Activated CD4-positive, CD25-positive, alpha-beta regulatory T cell treated with anti-CD3 and anti-CD28 coated beads, Interleukin-2, amount 50 U/mL, for 24 hours (primary cell): ENCODE measurements around the gene CNTNAP2.

Experiments
- ATAC-seq, 2 donors: fragments of 150-1000 bp; cut with Tn5 transposase; one replicate each; pipeline ENCODE4 v1.10.0; 2021; ENCODE audit warnings: mild to moderate bottlenecking in 1 of 2, moderate library complexity in 1 of 2

The CNTNAP2 gene

GRCh38 chr7:146626912-146627311 is 510.3 kb downstream of the CNTNAP2 start:
- ATAC-seq: no peak

GRCh38 chr7:146635205-146636032 is 518.8 kb downstream of the CNTNAP2 start:
- ATAC-seq: no peak

DNA sequence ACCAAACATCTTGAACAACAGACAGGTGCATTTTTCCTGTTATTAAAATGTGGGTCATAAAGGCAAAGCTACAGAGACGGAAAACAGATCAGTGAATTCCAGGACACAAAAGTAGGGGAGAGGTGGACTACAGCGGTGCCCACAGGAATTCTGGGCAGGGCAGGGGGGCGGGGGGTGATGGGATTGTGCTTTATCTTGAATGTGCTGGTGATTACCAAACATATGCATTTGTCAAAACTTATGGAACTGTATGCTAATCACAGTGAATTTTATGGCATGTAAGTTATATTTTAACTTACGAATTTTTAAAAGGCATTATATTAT is 519.4 kb downstream of the CNTNAP2 start:
- no peak for ATAC-seq

DNA sequence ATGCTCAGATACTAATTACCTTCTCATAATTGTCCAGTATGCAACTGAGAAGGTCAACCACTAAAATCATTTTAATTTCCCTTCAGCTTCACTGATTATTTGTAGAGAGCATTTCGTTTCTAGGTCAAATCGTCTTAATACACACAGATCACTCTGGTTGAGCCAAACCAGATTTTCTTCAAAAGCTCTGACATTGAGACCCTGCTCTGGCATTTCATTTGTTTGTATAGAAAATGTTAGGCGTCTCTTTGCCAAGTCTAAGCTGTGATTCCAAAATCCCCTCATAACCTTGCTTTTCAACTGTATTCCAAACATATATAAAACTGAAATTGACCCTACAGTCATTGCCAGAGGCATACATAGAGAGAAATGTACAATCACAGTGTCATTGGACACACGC is 520.0 kb downstream of the CNTNAP2 start:
- ATAC-seq: no peak

DNA sequence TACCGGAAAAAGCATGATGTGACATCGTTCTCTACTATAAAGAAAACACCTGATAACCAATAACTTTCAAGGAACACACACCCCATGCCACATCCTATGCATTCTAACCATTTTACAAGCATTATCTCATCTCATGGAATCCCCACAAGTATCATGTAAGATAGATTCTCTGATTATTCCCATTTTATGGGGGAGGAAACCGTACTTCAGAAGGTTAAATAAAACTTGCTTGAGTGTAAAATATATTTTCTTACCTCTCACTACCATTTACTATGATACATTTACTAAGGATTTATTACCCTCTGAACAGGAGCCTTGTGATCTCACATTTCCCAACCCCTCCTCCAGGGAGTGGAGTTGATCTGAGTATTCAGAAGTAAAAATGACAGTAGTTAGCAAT is 522.7 kb downstream of the CNTNAP2 start:
- ATAC-seq: no peak

DNA sequence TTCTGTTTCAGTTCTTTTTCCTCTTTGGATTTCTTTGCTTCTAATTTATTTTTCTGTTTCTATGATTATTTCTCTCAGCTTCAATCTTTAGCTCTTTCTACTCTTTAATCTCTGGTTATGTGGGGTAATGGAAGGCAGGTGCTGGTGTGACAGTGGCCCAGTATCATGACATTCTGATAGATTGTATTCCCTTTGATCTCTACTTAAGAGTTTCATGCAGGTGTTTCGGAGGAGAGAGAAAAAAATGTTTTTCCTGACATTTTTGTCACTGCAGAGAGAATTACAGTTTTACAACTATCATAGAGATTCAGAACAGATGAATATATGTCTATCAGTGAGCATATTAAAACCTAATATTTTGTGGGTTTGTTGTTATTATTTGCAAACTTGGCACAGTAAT is 524.9 kb downstream of the CNTNAP2 start:
- ATAC-seq: no peak

DNA sequence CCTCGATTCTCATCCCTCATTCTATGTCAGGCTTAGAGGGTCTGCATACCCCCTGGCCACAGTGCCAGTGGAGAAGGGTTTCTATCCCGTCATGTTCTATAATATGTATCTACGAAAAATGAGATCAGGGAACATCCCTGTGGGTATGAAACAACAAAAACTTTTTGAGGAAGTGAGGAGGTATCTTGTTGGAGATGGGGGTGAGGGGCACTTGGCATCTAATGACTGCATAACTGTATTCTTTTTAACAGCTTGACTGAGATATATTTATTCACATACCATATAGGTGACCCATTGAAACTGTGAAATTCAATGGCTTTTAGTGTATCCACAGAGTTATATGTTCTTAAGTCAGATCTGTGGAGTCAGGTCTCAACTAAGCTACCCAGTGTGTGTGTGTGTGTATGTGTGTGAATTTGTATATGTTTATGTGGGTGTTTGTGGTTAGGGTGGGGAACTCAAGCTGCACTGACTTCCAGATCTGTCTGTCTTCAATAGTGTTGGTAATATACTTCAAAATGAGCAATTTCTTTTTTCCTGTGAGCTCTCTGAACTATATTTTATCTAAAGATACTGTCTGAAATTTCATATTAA is 528.9 kb downstream of the CNTNAP2 start:
- ATAC-seq: no peak

GRCh38 chr7:146647445-146647844 is 530.8 kb downstream of the CNTNAP2 start:
- ATAC-seq: no peak

GRCh38 chr7:146652176-146652575 is 535.6 kb downstream of the CNTNAP2 start:
- no peak for ATAC-seq

GRCh38 chr7:146654048-146654447 is 537.4 kb downstream of the CNTNAP2 start:
- ATAC-seq: no peak

- no peak for ATAC-seq
Observed at GRCh38 chr7:146655928-146656797, 539.6 kb downstream of the CNTNAP2 start.

DNA sequence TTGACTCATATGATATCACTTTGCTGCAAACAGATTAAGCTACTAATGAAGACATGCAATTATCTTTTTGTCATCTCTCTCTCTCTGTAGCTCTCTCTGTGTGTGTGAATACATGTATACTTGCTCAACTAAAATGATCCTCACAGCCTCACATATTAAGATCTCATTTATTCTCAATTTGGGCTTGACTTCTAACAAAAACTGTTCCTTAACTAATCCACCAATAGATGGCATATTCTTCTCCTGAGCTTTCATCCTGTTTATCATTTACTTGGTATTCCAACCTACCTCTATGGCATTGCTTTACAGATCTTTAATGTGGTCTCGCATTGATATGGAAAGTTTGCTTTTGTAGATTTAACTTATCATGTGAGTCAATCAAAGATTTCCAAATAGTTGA is 540.4 kb downstream of the CNTNAP2 start:
- no peak for ATAC-seq

- ATAC-seq: no peak
Observed at GRCh38 chr7:146658604-146659003, 542.0 kb downstream of the CNTNAP2 start.

- ATAC-seq: no peak
Observed at GRCh38 chr7:146659732-146660131, 543.1 kb downstream of the CNTNAP2 start.

GRCh38 chr7:146660839-146661238 is 544.2 kb downstream of the CNTNAP2 start:
- ATAC-seq: no peak

GRCh38 chr7:146661435-146661834 is 544.8 kb downstream of the CNTNAP2 start:
- no peak for ATAC-seq

DNA sequence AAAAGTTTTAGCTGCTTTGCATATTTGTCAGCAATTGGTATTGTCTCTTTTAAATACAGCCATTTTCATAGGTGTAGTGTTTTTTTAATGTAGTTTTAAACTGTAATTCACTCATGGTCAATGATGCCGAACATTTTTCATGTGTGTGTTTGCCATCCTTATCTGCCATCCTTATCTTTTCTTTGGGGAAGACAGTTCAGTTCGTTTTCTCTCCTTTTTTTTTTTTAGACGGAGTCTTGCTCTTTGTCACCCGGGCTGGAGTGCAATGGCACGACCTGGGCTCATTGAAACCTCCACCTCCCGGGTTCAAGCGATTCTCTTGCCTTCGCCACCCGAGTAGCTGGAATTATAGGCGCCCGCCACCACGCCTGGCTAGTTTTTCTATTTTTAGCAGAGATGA is 545.3 kb downstream of the CNTNAP2 start:
- no peak for ATAC-seq

GRCh38 chr7:146665023-146665422 is 548.4 kb downstream of the CNTNAP2 start:
- no peak for ATAC-seq

DNA sequence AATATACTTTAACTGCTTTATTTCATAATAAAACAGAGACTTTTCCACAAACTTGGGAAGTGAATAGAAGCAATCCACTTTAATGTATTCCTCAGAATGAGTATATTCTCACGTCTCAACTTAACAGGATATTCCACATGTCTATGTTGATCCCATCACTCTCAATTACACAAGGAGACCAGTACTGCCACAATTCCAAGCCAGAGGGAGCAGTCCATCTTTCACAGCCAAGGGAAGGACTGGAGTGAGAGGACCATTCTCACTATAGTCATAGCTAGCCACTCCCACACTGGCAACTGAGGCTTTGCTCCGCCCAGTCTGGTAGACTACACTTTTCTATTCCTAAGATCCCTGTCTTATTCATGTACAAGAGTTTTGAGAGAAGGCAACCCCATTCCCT is 553.9 kb downstream of the CNTNAP2 start:
- ATAC-seq: no peak

DNA sequence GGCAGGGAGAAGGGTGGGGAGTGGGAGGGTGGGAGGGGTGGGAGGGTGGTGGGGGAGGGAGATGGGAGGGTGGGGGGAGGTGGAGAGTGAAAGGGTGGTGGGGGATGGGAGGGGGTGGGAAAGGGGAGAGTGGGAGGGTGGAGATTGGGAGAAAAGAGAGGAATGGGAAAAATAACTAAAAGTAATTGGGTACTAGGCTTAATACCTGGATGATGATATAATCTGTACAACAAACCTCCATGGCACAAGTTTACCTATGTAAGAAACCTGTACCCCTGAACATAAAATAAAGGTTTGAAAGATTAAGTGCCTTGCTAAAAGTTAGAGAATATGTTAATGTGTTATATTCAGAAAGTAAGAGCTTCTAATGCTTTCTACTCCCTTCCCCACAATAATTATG is 564.9 kb downstream of the CNTNAP2 start:
- ATAC-seq: no peak

- ATAC-seq: no peak
Observed at GRCh38 chr7:146683439-146683838, 566.8 kb downstream of the CNTNAP2 start.

DNA sequence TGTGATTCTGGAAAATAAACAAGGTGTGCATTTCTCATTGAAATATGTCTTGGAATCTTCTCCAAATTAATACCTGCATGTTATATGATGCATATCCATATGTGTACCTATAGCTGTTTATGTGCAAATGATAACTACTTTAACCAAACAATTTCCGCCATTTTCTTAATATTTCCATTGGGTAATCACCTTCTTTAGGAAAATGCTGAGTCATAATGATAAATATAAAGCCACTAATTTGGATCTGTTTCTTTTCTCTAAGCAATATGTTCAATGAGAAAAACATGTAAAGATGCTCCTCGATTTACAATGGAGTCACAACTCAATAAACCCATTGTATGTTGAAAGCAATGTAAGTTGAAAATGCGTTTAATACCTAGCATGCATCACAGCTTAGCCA is 574.4 kb downstream of the CNTNAP2 start:
- ATAC-seq: no peak

DNA sequence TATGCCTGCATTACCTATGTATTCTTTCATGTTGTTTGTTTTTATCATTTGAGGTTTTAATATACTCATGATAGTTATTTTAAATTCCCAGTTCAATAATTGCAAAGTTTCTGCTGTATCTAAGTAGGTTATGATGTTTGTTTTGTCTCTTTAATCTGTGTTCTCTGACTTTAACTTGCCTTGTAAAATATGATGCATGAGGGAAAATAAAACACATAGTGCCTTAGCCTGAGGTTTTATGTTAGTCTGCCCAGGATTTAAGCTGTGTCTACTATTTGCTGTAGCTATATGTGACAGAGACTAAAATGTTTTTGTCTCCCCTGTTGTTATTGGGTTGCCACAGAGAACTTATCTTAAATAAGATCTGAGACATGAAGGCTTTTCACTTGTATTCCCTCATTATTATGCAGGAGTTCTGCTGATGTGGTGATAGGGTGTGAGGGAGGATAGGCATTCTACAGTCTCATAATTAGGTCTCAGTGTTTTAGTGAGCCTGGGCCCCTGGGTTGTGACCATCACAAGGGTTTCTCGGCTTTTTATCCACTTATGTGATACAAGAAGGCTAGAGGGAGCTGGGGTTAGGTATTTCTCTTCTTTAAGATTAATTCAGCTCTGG is 582.5 kb downstream of the CNTNAP2 start:
- ATAC-seq: no peak
